ENCODE results near the gene ETNK2.

The ETNK2 gene

GRCh38 chr1:204134103-204134502, 17.7 kb downstream of the ETNK2 start:
- TF ChIP-seq MYC (IDR thresholded peaks at IDR 0.05; ENCODE audit: low read depth, low read length) = no peak
- no peak for TF ChIP-seq POLR2A (IDR thresholded peaks at IDR 0.05; ENCODE audit: extremely low read depth, insufficient read length)
- TF ChIP-seq, protein P1, sequence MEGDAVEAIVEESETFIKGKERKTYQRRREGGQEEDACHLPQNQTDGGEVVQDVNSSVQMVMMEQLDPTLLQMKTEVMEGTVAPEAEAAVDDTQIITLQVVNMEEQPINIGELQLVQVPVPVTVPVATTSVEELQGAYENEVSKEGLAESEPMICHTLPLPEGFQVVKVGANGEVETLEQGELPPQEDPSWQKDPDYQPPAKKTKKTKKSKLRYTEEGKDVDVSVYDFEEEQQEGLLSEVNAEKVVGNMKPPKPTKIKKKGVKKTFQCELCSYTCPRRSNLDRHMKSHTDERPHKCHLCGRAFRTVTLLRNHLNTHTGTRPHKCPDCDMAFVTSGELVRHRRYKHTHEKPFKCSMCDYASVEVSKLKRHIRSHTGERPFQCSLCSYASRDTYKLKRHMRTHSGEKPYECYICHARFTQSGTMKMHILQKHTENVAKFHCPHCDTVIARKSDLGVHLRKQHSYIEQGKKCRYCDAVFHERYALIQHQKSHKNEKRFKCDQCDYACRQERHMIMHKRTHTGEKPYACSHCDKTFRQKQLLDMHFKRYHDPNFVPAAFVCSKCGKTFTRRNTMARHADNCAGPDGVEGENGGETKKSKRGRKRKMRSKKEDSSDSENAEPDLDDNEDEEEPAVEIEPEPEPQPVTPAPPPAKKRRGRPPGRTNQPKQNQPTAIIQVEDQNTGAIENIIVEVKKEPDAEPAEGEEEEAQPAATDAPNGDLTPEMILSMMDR (IDR thresholded peaks at IDR 0.05; ENCODE audit: low read depth, low read length) = no peak
- TF ChIP-seq, protein P2, sequence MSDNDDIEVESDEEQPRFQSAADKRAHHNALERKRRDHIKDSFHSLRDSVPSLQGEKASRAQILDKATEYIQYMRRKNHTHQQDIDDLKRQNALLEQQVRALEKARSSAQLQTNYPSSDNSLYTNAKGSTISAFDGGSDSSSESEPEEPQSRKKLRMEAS (IDR thresholded peaks at IDR 0.05; ENCODE audit: low read depth, low read length) = no peak
- DNase-seq (ENCODE audit: low read depth) = no peak
- H3K4me3 ChIP-seq (ENCODE audit: low read depth, low read length) = no peak overlapping the region

DNA sequence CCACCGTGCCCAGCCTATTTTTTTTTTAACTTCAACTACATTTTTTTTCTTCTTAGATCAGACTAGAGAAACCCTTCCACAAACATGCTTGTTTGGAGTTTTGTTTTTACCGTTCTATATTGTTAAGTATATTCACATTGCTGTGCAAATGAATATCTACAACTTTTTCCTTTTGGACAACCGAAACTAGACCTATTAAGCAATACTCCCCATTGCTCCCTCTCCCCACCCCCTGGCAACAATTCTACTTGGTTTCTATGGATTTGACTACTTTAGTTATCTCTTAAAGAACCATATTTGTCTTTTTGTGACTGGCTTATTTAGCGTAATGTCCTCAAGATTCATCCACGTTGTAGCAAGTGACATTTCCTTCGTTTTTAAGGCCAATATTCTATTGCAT, 19.1 kb downstream of the ETNK2 start:
- TF ChIP-seq MYC (IDR thresholded peaks at IDR 0.05; ENCODE audit: low read depth, low read length) (no peak), POLR2A (IDR thresholded peaks at IDR 0.05; ENCODE audit: extremely low read depth, insufficient read length) (no peak)
- TF ChIP-seq, protein P2 (IDR thresholded peaks at IDR 0.05; ENCODE audit: low read depth, low read length) = no peak
- TF ChIP-seq, protein P1 (IDR thresholded peaks at IDR 0.05; ENCODE audit: low read depth, low read length) = no peak
- no peak for DNase-seq (ENCODE audit: low read depth)
- no peak overlapping the region for H3K4me3 ChIP-seq (ENCODE audit: low read depth, low read length)

GRCh38 chr1:204131978-204132377, 19.9 kb downstream of the ETNK2 start:
- no peak overlapping the region for H3K4me3 ChIP-seq (ENCODE audit: low read depth, low read length)
- TF ChIP-seq MYC (IDR thresholded peaks at IDR 0.05; ENCODE audit: low read depth, low read length) (no peak), POLR2A (IDR thresholded peaks at IDR 0.05; ENCODE audit: extremely low read depth, insufficient read length) (no peak)
- TF ChIP-seq, protein P1 (IDR thresholded peaks at IDR 0.05; ENCODE audit: low read depth, low read length) = no peak
- TF ChIP-seq, protein P2 (IDR thresholded peaks at IDR 0.05; ENCODE audit: low read depth, low read length) = no peak
- no peak for DNase-seq (ENCODE audit: low read depth)

- no peak overlapping the region for H3K4me3 ChIP-seq (ENCODE audit: low read depth, low read length)
- no peak for DNase-seq (ENCODE audit: low read depth)
- TF ChIP-seq MYC (IDR thresholded peaks at IDR 0.05; ENCODE audit: low read depth, low read length) = no peak
- no peak for TF ChIP-seq POLR2A (IDR thresholded peaks at IDR 0.05; ENCODE audit: extremely low read depth, insufficient read length)
- TF ChIP-seq, protein P2 (IDR thresholded peaks at IDR 0.05; ENCODE audit: low read depth, low read length) = no peak
- TF ChIP-seq, protein P1 (IDR thresholded peaks at IDR 0.05; ENCODE audit: low read depth, low read length) = no peak
Measured at GRCh38 chr1:204130981-204131892, 20.6 kb downstream of the ETNK2 start.

DNA sequence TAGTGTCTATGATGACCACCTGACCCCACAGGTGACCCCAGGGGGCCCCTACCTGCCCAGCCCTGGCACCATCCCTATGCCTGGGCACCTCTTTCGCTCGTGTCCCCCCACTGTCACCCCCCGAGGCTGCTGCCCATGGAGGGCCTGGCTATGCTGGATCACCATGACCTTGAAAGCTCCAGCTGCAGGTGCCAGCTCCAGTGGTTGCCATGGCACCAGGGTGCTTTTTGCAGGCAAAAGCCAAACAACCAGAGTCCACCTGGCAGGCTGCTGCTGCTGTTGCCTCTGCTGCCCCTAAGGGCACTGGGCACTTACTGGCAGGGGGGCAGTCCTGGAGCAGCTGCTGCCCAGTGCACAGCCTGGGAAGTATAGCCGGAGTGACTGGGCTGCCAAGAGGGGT, 21.7 kb downstream of the ETNK2 start:
- H3K4me3 ChIP-seq (ENCODE audit: low read depth, low read length) = no peak overlapping the region
- TF ChIP-seq POLR2A (IDR thresholded peaks at IDR 0.05; ENCODE audit: extremely low read depth, insufficient read length) (no peak), MYC (IDR thresholded peaks at IDR 0.05; ENCODE audit: low read depth, low read length) (no peak)
- TF ChIP-seq, protein P1 (IDR thresholded peaks at IDR 0.05; ENCODE audit: low read depth, low read length) = no peak
- TF ChIP-seq, protein P2 (IDR thresholded peaks at IDR 0.05; ENCODE audit: low read depth, low read length) = no peak
- no peak for DNase-seq (ENCODE audit: low read depth)
